Bone marrow (tissue), 2 donors: Measurements from ENCODE around the gene CHRND.
"Not testable (repeated sequence)": the region's sequence is repeated elsewhere in the genome, so short reads cannot be mapped to it uniquely, and the experiment has no call there.

Source experiments
- DNase-seq, 2 donors: peaks; one replicate each; lab custom pipeline; 2025; lab: John Stamatoyannopoulos, UW

The CHRND gene

DNA sequence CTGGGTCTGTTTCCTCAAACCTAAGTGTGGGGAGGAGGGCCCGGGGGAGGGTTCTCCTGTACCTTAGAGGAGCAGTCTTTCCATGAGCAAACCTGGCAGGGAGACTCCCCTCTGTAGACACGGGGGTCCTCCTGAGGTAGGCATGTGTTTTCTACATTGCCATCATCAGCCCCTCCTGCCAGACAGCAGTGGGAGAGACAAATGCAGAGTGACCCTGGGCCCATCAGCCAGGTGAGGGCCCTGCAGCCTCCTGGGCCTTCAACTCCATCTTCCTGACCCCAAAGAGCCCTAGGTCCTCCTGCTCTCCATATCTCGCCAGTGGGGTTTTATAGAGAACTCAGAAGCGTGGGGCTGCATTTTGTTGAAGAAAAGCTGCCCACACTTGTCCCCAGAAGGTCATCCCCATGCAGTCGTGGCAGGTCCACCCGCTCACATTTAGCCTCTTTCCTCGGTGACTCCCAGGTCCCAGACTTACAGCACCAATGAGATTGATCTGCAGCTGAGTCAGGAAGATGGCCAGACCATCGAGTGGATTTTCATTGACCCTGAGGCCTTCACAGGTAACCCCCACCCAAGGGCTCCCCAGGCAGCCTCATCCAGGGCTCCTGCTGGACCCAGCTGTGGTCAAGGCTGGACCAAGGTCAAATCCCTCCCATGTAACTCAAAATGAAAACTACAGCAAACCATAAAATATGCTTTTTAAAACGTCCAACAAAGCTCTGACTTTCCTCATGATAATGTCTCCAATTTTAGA is 16.2 kb downstream of the CHRND start:
- no peak for DNase-seq

DNA sequence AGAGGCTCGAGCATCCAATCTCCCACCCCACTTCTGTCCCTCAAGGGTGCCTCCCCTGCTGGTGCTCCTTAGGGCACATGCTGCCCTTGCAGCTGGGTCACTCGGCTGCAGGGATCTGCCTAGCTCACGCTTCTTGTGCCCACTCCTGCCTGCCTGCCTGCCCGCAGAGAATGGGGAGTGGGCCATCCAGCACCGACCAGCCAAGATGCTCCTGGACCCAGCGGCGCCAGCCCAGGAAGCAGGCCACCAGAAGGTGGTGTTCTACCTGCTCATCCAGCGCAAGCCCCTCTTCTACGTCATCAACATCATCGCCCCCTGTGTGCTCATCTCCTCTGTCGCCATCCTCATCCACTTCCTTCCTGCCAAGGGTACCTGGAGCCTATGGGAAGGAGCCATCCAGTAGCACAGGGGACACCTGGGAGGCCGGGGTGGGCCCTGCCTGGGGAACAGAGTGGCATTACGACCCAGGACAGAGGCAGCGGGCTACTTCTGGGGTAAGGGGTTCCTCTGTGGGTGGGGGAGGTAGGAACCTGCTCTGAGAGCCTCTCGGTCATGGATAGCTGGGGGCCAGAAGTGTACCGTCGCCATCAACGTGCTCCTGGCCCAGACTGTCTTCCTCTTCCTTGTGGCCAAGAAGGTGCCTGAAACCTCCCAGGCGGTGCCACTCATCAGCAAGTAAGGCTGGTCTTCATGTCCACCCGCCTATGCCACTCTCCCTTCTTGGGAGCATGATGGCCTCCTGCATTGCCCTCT is 16.9 kb downstream of the CHRND start:
- no peak for DNase-seq

DNA sequence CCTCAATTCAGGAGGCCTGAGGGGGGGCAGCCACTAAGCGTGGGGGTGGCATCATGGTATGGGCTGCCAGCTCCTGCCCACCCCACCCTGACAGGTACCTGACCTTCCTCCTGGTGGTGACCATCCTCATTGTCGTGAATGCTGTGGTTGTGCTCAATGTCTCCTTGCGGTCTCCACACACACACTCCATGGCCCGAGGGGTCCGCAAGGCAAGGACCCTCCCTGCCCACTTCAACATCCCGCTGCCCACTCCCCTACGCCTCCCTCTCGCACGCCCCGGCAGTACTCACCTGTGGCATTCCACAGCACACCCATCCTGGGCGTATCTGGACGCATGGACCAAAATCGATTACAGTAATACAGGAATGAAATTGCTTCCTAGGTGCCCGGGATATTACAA is 17.5 kb downstream of the CHRND start:
- DNase-seq: no peak

DNA sequence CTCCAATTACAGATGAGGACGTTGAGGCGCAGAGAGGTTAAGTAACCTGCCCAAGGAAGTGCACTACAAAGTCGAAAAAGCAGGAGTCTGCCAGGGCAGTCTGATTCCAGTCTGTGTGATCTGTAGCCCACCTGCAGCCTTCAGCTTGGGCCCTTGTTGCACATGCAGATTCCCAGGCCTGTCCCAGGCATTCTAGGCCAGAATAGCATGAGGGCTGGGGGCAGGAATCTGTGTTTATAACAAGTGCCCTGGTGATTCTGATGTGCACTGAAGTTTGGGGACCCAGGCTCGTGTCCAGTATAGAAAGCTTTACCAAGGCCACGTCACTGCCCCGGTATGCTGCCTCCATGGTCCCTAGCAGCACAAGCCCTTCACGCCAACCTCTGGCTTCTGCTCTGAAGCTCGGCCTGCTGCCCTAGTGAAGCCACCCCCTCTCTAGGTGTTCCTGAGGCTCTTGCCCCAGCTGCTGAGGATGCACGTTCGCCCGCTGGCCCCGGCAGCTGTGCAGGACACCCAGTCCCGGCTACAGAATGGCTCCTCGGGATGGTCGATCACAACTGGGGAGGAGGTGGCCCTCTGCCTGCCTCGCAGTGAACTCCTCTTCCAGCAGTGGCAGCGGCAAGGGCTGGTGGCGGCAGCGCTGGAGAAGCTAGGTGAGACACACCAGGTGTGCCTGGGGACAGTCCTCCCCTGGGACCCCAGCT is 18.1 kb downstream of the CHRND start:
- no peak for DNase-seq

DNA sequence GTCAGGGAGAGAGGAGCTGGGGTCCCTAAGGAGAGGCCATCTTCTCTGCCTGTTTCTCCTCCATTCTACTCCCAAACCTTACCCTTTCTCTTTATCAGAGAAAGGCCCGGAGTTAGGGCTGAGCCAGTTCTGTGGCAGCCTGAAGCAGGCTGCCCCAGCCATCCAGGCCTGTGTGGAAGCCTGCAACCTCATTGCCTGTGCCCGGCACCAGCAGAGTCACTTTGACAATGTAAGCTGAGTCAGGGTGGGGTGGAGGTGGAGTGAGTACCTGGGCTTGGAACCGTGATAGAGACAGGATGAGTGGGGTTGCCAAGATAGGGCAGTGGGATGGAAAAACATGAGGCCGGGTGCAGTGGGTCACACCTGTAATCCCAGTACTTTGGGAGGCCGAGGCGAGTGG is 18.7 kb downstream of the CHRND start:
- DNase-seq: no peak

DNA sequence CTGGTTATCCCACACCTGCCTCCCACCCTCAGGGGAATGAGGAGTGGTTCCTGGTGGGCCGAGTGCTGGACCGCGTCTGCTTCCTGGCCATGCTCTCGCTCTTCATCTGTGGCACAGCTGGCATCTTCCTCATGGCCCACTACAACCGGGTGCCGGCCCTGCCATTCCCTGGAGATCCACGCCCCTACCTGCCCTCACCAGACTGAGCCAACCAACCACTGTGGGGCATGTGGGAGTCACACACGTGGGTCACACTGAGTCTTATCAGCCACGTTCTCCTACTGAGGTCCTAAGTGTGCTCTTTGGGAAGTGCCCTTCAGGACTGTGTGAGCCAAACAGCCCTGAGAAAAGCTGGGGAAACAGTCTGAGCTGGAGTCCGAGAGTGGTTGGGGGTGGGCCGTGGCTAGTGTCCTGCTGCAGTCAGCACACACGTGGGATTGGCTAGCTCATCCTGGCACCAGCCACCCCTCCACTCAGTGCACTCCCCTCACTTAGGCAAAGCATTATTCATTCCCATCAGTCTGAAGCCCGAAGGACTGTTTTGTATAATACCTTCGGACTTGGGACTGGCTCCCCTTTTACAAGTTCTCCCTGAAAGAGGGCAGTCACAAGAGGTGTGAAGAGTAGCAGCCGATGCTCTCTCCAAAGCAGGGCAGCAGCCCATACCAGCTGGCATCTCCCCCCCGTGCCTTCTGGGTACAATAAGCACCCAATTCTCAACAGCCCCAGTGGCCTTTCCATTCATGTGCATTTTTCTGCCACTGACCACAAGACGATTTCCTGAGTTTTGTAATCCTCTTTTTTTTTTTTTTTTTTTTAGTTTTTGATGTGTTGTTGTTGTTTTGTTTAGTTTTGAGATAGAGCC is 19.8 kb downstream of the CHRND start:
- DNase-seq: no peak

DNA sequence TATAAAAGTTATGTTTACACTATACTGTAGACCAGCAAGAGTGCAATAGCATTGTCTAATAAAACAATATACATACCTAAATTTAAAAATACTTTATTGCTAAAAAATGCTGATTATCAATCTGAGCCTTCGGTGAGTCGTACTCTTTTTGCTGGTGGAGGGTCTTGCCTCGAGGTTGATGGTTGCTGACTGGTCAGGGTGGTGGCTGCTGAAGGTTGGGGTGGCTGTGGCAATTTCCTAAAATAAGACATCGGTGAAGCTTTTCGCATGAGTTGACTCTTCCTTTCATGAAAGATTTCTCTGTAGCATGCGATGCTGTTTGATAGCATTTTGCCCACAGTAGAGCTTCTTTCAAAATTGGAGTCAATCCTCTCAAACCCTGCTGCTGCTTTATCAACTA is 22.0 kb downstream of the CHRND start:
- DNase-seq: no peak

DNA sequence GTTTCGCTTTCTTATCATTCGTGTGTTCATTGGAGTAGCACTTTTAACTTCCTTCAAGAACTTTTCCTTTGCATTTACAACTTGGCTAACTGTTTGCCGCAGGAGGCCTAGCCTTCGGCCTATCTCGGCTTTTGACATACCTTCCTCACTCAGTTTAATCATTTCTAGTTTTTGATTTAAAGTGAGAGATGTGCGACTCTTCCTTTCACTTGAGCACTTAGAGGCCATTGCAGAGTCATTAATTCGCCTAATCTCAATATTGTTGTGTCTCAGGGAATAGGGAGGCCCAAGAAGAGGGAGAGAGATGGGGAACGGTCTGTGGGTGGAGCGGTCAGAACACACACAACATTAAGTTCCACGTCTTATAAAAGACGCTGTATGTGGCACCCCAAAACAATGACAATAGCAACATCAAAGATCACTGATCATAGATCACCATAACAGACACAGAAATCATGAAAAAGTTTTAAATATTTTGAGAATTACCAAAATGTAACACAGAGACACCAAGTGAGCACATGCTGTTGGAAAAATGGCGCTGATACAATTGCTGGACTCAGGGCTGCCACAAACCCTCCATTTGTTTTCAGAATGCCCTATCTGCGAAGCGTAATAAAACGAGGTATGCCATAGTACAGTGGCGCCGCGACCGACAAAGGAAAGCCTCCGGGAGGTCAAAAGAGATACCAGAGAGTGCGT is 23.8 kb downstream of the CHRND start:
- no peak for DNase-seq

DNA sequence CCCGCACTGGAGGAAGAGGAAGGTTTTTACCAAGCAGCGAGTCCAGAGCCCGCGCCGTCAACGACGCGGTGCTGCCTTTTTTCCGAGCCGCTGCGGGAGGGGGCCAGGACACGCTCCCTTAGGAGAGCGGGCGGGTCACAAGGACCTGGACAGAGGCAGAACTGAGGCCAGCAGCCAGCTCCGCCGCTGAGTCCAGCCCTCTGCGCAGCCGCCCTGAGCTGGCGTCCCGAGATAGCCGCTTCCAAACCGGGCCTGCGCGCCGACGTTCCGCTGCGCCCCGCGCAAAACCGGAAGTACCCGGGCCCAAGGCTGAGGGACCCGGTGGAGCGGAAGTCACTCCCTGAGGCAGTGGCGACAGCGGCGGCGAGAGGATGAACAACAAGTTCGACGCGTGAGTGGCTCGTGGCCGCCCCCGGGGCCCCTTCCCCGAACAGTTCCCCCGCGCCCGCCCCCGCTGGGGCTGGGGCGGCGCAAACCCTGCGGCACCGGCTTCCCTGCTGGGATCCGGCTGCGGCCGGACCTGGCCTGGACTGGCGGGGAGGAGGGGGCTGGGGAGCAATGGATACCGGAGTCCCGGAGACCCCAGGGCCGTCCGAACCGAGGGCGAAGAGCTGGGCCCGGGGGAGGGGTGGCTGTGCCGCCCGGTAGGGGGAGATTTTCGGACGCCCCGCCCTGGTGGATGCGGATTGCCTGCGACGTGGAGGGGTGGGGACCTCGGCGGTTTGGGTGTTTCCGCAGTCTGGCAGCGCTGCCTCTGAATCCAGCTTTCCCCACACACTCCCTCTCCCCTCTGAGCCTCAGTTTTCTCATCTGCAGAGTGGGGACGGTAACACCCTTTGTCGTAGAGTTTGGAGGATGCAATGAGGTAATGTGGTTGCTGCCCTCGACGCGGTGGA is 24.6 kb downstream of the CHRND start, which contains the start of the genes EIF4E2 and TIGD1:
EIF4E2 (plus strand) TSS at position 336 of the 896 bp plus-strand sequence; CDS start at position 372, 36 bp downstream.
TIGD1 (minus strand) TSS at position 204 of the 896 bp plus-strand sequence. CDS start 675 bp downstream, outside the sequence.
- DNase-seq: peak; percentile 78 to 82

DNA sequence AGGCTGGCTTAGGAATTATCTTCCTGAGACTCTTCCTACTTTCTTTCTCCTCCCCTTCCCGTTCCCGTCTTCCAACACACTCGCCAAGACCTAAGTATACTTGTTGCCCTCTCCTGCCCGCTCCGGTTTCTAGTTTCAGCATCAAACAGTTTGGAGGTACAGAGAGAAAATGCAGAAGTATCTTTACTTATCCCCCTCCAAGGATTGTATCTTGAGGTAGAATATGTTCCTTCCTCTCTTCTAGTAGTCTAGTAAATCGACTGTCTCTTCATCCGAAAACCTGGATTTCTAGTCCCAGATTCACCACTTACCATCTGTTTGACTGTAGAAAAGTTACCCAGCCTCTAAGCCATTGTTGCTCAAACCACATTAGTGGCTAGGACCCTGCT is 25.3 kb downstream of the CHRND start:
- peak in 1 of 2 donors; percentile 20 for DNase-seq

DNA sequence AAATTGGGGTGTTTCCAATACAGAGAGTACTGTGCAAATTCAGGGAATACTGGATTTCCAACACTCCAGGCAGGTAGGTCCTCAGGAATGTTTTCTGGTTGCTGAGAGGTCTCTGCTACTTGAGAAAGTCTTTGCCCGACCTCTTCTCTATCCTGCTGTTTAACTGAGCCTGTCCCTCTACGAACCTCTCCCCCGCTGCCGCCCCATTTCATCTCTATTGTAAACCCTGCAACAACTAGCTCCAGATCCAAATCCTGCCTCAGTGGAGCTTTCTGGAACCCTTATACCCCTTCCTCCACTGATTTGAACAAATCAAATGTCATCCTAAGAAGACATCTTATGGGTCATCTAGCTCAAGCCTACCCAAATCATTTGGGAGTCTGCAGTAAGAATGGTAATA is 25.8 kb downstream of the CHRND start:
- DNase-seq: no peak

DNA sequence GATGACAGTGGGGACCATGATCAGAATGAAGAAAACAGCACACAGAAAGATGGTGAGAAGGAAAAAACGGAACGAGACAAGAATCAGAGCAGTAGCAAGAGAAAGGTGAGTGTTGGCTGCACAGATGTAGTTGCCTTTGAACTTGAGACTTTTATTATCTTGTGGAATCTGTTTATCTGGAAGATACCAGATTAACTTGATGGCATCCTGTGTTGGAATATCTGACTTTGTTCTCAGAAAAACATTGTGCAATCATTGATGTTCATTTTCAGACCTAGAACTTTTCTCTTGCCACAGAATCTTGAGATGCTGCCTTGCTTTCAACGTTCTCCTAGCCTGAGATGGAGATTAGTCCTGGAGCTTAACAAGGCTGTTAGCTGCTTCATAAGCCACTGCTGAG is 30.5 kb downstream of the CHRND start:
- no peak for DNase-seq

DNA sequence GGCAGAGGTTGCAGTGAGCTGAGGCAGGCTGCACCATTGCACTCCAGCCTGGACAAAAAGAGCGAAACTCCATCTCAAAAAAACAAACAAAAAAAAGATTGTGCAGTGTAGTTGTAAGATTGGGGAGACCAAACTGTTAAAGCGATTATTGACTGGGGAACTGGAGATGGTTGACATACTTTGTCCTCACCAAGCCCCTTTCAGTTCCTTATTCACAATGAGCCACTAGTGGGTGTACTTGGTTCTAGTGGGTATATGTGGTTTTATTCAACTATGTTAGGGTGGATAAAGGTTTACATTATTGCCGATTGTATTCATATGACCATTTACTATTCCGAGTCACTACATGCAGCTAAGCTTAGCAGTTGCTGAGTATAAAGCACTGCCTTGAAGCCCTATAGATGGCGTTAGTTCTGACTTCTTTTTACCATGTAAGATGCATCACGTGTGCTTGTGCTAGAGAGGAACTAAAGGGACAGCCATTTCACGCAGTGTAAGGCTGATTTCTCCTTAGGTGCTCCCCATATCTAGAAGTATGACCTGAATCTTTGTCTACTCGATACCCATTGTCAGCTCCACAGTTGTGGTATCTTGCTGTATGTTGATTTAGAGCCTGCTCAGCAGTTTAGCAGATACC is 36.7 kb downstream of the CHRND start:
- no peak for DNase-seq

DNA sequence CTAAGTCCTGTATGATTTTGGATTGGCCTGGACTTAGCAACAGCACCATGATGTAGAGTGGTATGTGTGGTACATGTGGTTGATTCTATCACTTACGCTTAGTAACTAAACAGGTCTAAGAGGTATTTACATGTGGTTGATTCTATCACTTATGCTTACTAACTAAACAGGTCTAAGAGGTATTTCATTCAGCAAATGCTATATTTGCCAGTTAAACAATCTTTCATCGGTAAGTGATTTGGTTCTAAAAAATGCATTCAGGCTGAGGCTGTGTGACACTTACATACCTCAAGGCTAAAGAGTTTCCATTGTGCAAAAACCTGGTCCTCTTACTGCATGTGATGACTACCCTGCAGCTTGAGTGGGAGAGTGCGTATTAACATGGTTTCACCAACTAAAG is 37.6 kb downstream of the CHRND start:
- DNase-seq: no peak

DNA sequence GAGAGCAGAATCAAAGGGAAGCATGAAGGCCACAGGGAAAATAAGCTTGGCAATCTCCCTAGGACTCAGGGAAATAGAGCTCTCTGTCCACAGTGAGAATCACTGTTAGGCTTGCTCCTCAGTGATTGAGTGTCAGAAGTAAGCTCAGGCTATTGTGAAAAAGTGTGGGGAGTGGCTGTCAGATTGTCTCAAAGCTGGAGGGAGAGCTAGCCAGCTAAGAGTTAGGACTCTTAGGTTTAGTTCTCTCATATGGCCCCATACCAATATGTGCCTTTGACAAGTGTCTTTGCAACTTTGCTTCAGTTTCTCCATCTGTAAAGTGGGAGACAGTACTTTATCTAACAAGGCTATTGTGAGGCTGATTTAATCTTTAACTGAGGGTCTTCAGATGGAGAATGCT is 41.8 kb downstream of the CHRND start:
- no peak for DNase-seq

DNA sequence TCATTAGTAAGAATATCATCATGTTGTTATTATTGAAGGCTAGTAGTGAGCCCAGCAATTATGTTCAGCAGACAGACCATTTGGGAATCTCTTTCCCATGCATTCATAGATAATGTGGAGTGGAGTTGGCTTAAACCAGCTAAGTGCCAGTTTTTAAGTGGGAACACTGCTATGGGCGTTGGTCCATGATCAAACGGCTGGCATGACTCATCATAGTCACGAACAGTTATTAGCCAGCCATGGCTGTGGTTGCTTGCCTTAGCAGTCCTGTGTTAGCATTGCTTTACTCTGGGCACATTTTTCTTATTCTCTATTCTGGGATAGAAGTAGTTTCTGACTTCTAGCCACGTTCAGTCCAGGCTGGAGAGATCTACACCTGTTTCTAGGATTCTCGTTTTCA is 42.2 kb downstream of the CHRND start:
- no peak for DNase-seq

DNA sequence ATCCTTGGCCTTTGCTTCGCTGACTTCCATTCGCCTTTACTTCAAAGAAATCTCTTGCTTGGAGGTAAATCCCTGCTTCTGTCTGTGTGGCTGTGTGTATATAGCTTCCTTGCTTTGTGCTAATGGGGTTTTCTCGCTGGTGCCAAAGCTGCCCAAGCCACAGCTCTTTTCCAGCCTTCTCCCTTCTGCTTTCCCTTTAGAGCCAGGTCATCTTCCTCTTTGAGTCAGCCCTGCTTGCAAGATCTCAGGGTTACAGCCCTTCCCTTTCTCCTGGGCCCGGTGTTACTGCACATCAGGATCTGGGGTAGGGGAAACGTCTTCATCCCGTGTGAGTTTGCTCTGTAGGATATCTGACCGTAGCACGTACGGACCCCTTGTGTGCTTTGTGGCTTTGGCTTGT is 43.6 kb downstream of the CHRND start:
- DNase-seq: no peak

DNA sequence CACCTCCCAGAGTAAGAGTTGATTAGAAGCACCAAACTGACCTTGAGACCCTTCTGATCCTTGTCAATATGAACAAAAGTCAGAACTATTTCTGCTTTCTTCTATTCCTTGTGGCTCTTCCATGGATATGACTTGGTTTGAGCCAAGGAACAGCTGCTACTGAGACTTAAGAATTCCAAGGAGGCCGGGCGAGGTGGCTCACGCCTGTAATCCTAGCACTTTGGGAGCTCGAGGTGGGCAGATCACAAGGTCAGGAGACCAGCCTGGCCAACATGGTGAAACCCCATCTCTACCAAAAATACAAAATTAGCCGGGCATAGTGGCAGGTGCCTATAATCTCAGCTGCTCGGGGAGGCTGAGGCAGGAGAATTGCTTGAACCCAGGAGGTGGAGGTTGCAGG is 44.5 kb downstream of the CHRND start:
- DNase-seq: not testable (repeated sequence)

DNA sequence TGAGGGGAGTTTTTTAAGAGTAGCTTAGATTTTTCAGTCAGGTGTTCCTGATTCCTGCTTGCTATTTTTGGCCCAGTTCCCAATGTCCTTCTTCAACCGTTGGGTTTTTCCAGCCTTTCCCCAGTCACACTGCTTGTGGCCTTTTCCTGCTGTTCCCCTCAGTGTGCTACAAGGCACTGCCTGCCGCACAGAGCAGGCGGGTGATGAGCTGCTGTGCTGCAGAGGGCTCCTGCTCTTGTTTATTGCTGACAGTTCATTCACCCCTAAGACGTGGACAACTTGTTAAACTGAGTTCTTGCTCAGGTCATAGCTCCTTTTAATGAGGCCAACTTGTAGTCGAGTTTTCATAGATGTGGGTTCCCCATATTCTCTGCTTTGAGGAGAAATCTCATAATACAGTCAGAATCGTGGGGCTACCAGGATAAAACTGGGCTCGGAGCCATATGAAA is 45.1 kb downstream of the CHRND start:
- no peak for DNase-seq

DNA sequence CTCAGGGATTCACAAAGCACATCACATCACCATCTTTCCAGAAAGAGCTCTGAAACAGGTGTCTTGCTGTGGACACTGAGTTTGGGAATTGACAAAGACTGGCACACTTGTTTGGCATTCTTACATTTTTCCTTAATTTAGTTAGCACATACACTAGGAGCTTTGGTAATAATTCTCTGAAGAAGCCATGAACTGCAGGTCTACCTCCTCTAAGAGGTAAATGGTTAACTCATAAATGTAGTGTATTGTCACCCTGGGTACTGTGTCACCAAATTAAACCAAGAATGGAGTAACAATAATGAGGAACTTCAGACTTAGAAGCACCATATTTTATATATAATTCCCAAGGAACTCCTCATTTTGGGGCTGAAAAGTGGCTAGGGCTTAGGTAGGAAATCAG is 47.1 kb downstream of the CHRND start:
- DNase-seq: no peak
